ENCODE data around the gene G3BP2.

The G3BP2 gene

GRCh38 chr4:75630937-75631329, 42.3 kb downstream of the G3BP2 start:
- Histone ChIP-seq H3K36me3 (ENCODE audit: insufficient read depth, low read length) (no peaks in the 10 kb centered on the region), H3K4me3 (ENCODE audit: low read length, poor library complexity, severe bottlenecking) (no peak overlapping the region), H3K9ac (ENCODE audit: low read depth, low read length, poor library complexity, severe bottlenecking) (no peak overlapping the region), H3K9me2 (replicated peaks; ENCODE audit: low read depth, low read length) (no peaks in the 10 kb centered on the region), H3K9me3 (ENCODE audit: insufficient read depth, low read depth, low read length) (no peaks in the 10 kb centered on the region), H3F3A (ENCODE audit: low read depth) (no peaks in the 10 kb centered on the region), H3K27me3 (ENCODE audit: insufficient read depth, low read length, poor library complexity, severe bottlenecking) (no peaks in the 10 kb centered on the region), H3K79me2 (ENCODE audit: insufficient read depth, low read length) (no peaks in the 10 kb centered on the region), H2AFZ (ENCODE audit: low read length) (no peak overlapping the region), H4K20me1 (ENCODE audit: insufficient read depth, low read length, poor library complexity, severe bottlenecking) (no peaks in the 10 kb centered on the region), H3K4me2 (ENCODE audit: low read depth, low read length, poor library complexity, severe bottlenecking) (no peak overlapping the region), H3K4me1 (ENCODE audit: insufficient read depth, low read length, poor library complexity, severe bottlenecking) (no peaks in the 10 kb centered on the region)
- no peak for TF ChIP-seq EZH2phosphoT487 (IDR thresholded peaks at IDR 0.05; ENCODE audit: borderline replicate concordance)
- TF ChIP-seq CTCF (conservative IDR thresholded peaks at IDR 0.05; ENCODE audit: low read length), result no peak

- no peaks in the 10 kb centered on the region for H3K9me2 ChIP-seq (replicated peaks; ENCODE audit: low read depth, low read length)
These were observed 42.9 kb downstream of the G3BP2 start, which contains the start of gene CDKL2 for GRCh38 chr4:75630174-75630936. CDKL2 (minus strand) TSS chr4:75630528; CDS start chr4:75625988, 4,540 bp downstream.

GRCh38 chr4:75629239-75629638, 44.0 kb downstream of the G3BP2 start:
- H3F3A ChIP-seq (ENCODE audit: low read depth), result no peaks in the 10 kb centered on the region
- no peaks in the 10 kb centered on the region for H3K79me2 ChIP-seq (ENCODE audit: insufficient read depth, low read length)
- no peaks in the 10 kb centered on the region for H4K20me1 ChIP-seq (ENCODE audit: insufficient read depth, low read length, poor library complexity, severe bottlenecking)
- TF ChIP-seq CTCF (conservative IDR thresholded peaks at IDR 0.05; ENCODE audit: low read length), result no peak
- no peak for TF ChIP-seq EZH2phosphoT487 (IDR thresholded peaks at IDR 0.05; ENCODE audit: borderline replicate concordance)
- no peak overlapping the region for H3K4me3 ChIP-seq (ENCODE audit: low read length, poor library complexity, severe bottlenecking)
- no peaks in the 10 kb centered on the region for H3K36me3 ChIP-seq (ENCODE audit: insufficient read depth, low read length)
- H3K9ac ChIP-seq (ENCODE audit: low read depth, low read length, poor library complexity, severe bottlenecking), result no peak overlapping the region
- no peak overlapping the region for H2AFZ ChIP-seq (ENCODE audit: low read length)
- H3K4me1 ChIP-seq (ENCODE audit: insufficient read depth, low read length, poor library complexity, severe bottlenecking), result no peaks in the 10 kb centered on the region
- H3K27me3 ChIP-seq (ENCODE audit: insufficient read depth, low read length, poor library complexity, severe bottlenecking), result no peaks in the 10 kb centered on the region
- no peaks in the 10 kb centered on the region for H3K9me3 ChIP-seq (ENCODE audit: insufficient read depth, low read depth, low read length)
- H3K4me2 ChIP-seq (ENCODE audit: low read depth, low read length, poor library complexity, severe bottlenecking), result no peak overlapping the region
- H3K9me2 ChIP-seq (replicated peaks; ENCODE audit: low read depth, low read length), result no peaks in the 10 kb centered on the region

More at GRCh38 chr4:75630174-75630936, 42.9 kb downstream of the G3BP2 start, which contains the start of gene CDKL2:
- Histone ChIP-seq H3K79me2 (ENCODE audit: insufficient read depth, low read length) (no peaks in the 10 kb centered on the region), H3K27me3 (ENCODE audit: insufficient read depth, low read length, poor library complexity, severe bottlenecking) (no peaks in the 10 kb centered on the region), H3K4me1 (ENCODE audit: insufficient read depth, low read length, poor library complexity, severe bottlenecking) (no peaks in the 10 kb centered on the region), H3K9me3 (ENCODE audit: insufficient read depth, low read depth, low read length) (no peaks in the 10 kb centered on the region), H3K4me2 (ENCODE audit: low read depth, low read length, poor library complexity, severe bottlenecking) (no peak within 1 kb of the TSS), H3K4me3 (ENCODE audit: low read length, poor library complexity, severe bottlenecking) (no peak within 1 kb of the TSS), H3K9ac (ENCODE audit: low read depth, low read length, poor library complexity, severe bottlenecking) (no peak within 1 kb of the TSS), H3K36me3 (ENCODE audit: insufficient read depth, low read length) (no peaks in the 10 kb centered on the region), H4K20me1 (ENCODE audit: insufficient read depth, low read length, poor library complexity, severe bottlenecking) (no peaks in the 10 kb centered on the region), H2AFZ (ENCODE audit: low read length) (no peak within 1 kb of the TSS), H3F3A (ENCODE audit: low read depth) (no peaks in the 10 kb centered on the region)
- TF ChIP-seq EZH2phosphoT487 (IDR thresholded peaks at IDR 0.05; ENCODE audit: borderline replicate concordance), result no peak
